ENCODE results near the gene ELAVL1. TPM values are rescaled to one million over a fixed set of nuclear protein-coding genes. Genes with fewer than 3 reads are reported as not detected.

Gene ELAVL1
- total and polyA plus RNA-seq, 2 donors (not counting 1 experiment from before 2014, with no cell fraction given): 21.8 to 63.5 TPM

- ChIA-PET CTCF (interaction anchor here (0.9 to 1.8 kb wide), 6 partner anchors 7 to 273 kb away, joined by 3 to 9 read pairs (median 4); partner anchors contain the start of gene SNAPC2), POLR2A (interaction anchor here (1.7 to 2.2 kb wide), 2 partner anchors 8 to 15 kb away, joined by 7 to 16 read pairs; partner anchors contain the start of genes SNAPC2 and TIMM44)
- no peak overlapping the region for H2AFZ ChIP-seq (ENCODE audit: insufficient read depth, low read depth, low read length, poor library complexity, severe bottlenecking)
- H3K4me1 Mint-ChIP-seq: peaks cover 10% of the 10 kb centered on the region
- no peak overlapping the region for H3K9ac ChIP-seq (ENCODE audit: low read length)
- ATAC-seq (ENCODE audit: low read depth): no peak
- H3K27ac ChIP-seq (ENCODE audit: low read length in 2 of 2): no peak overlapping the region
- TF ChIP-seq EZH2 (IDR thresholded peaks at IDR 0.05; ENCODE audit: borderline replicate concordance, insufficient read depth, low read depth, low read length, poor library complexity, severe bottlenecking) (no peak), CTCF (IDR thresholded peaks at IDR 0.05) (no peak)
- H3K27ac Mint-ChIP-seq: no peak overlapping the region
- WGBS (ENCODE audit: insufficient coverage): 100% methylated on average over 8 of the region's 9 CpGs
- peaks cover 2 to 28% of the 10 kb centered on the region in 2 experiments for H3K36me3 ChIP-seq (replicated peaks in 1 of 2; ENCODE audit: control extremely low read depth in 1 of 2, control insufficient read depth in 1 of 2, extremely low read depth in 1 of 2, insufficient read depth in 2 of 2, low read length in 1 of 2)
- no peaks in the 10 kb centered on the region for H3K9me3 ChIP-seq (ENCODE audit: control extremely low read depth in 1 of 3, control insufficient read depth in 2 of 3, insufficient read depth in 1 of 3, low read length in 2 of 3)
- H3K4me3 ChIP-seq (ENCODE audit: control extremely low read depth in 1 of 5, extremely low read depth in 1 of 5, insufficient read depth in 1 of 5, low read depth in 2 of 5, low read length in 4 of 5): no peak overlapping the region
- H3K79me2 ChIP-seq (ENCODE audit: control insufficient read depth, insufficient read depth, low read length): peaks cover 4% of the 10 kb centered on the region
- H3K9me3 Mint-ChIP-seq (ENCODE audit: insufficient read depth): no peaks in the 10 kb centered on the region
- H3K4me2 ChIP-seq (replicated peaks; ENCODE audit: low read depth, low read length, poor library complexity, severe bottlenecking): no peak overlapping the region
- no peaks in the 10 kb centered on the region for H3K27me3 ChIP-seq (replicated peaks in 1 of 4; ENCODE audit: control extremely low read depth in 1 of 4, control insufficient read depth in 3 of 4, insufficient read depth in 4 of 4, low read length in 3 of 4)
- intact Hi-C loops (cut with micrococcal nuclease): no loop called here
- H3K4me3 Mint-ChIP-seq: no peak overlapping the region
- no peak for DNase-seq
- H3K4me1 ChIP-seq (ENCODE audit: control insufficient read depth in 2 of 2, insufficient read depth in 2 of 2, low read length in 2 of 2): peaks cover 10 to 12% of the 10 kb centered on the region in 2 donors
- H4K20me1 ChIP-seq (ENCODE audit: control insufficient read depth, insufficient read depth, low read length, poor library complexity, severe bottlenecking): peaks cover 19% of the 10 kb centered on the region
- no peaks in the 10 kb centered on the region for H3K27me3 Mint-ChIP-seq
Observed at GRCh38 chr19:7928334-7928706, 77.1 kb downstream of the ELAVL1 start.

GRCh38 chr19:7927605-7928333 lies 77.7 kb downstream of the ELAVL1 start:
- Histone ChIP-seq H3K4me3 (ENCODE audit: control extremely low read depth in 1 of 5, extremely low read depth in 1 of 5, insufficient read depth in 1 of 5, low read depth in 2 of 5, low read length in 4 of 5) (no peak overlapping the region), H2AFZ (ENCODE audit: insufficient read depth, low read depth, low read length, poor library complexity, severe bottlenecking) (no peak overlapping the region), H3K79me2 (ENCODE audit: control insufficient read depth, insufficient read depth, low read length) (peaks cover 5% of the 10 kb centered on the region), H3K4me1 (ENCODE audit: control insufficient read depth in 2 of 2, insufficient read depth in 2 of 2, low read length in 2 of 2) (peaks cover 10 to 12% of the 10 kb centered on the region in 2 donors), H3K9ac (ENCODE audit: low read length) (no peak overlapping the region), H3K36me3 (replicated peaks in 1 of 2; ENCODE audit: control extremely low read depth in 1 of 2, control insufficient read depth in 1 of 2, extremely low read depth in 1 of 2, insufficient read depth in 2 of 2, low read length in 1 of 2) (peaks cover 2 to 28% of the 10 kb centered on the region in 2 experiments), H4K20me1 (ENCODE audit: control insufficient read depth, insufficient read depth, low read length, poor library complexity, severe bottlenecking) (peaks cover 24% of the 10 kb centered on the region), H3K27ac (ENCODE audit: low read length in 2 of 2) (no peak overlapping the region), H3K9me3 (ENCODE audit: control extremely low read depth in 1 of 3, control insufficient read depth in 2 of 3, insufficient read depth in 1 of 3, low read length in 2 of 3) (no peaks in the 10 kb centered on the region), H3K4me2 (replicated peaks; ENCODE audit: low read depth, low read length, poor library complexity, severe bottlenecking) (no peak overlapping the region), H3K27me3 (replicated peaks in 1 of 4; ENCODE audit: control extremely low read depth in 1 of 4, control insufficient read depth in 3 of 4, insufficient read depth in 4 of 4, low read length in 3 of 4) (no peaks in the 10 kb centered on the region)
- ChIA-PET CTCF (interaction anchor here (1.2 to 1.8 kb wide), 5 partner anchors 10 to 272 kb away, joined by 3 to 9 read pairs (median 3); no protein-coding TSS in a partner anchor), POLR2A (interaction anchor here (0.6 to 1.0 kb wide), 2 partner anchors 62 to 462 kb away, joined by 3 read pairs; partner anchors contain the start of gene RAB11B)
- 95% methylated on average over 23 of the region's 23 CpGs for WGBS (ENCODE audit: insufficient coverage)
- no peak overlapping the region for H3K27ac Mint-ChIP-seq
- H3K27me3 Mint-ChIP-seq: no peaks in the 10 kb centered on the region
- H3K9me3 Mint-ChIP-seq (ENCODE audit: insufficient read depth): no peaks in the 10 kb centered on the region
- peak overlapping the region; percentile 34 for H3K4me3 Mint-ChIP-seq
- TF ChIP-seq EZH2 (IDR thresholded peaks at IDR 0.05; ENCODE audit: borderline replicate concordance, insufficient read depth, low read depth, low read length, poor library complexity, severe bottlenecking): no peak
- TF ChIP-seq CTCF (IDR thresholded peaks at IDR 0.05): no peak
- ATAC-seq (ENCODE audit: low read depth) (no peak), DNase-seq (no peak)
- intact Hi-C loops (cut with micrococcal nuclease): no loop called here
- peaks cover 15% of the 10 kb centered on the region for H3K4me1 Mint-ChIP-seq

Measured in B cell (primary cell).